Neural cell (in vitro differentiated cells): Measurements from ENCODE around the gene PIK3R1. TPM values are rescaled to one million over a fixed set of nuclear protein-coding genes. Genes with fewer than 3 reads are reported as not detected.

ENCODE experiments used
- H2AFZ ChIP-seq: fragments of 200-600, 300-800 bp; sonication (generic), shearing (Covaris generic); 2 replicates; pipeline ENCODE4 v1.6.0; 2014; ENCODE audit warnings: low read depth, mild to moderate bottlenecking, antibody characterized with exemption, low read length, moderate library complexity
- H3F3A ChIP-seq: fragments of 200-600 bp; shearing (Covaris generic); 2 replicates; pipeline ENCODE4 v1.6.1; 2016; ENCODE audit warnings: mild to moderate bottlenecking, moderate library complexity, mixed read lengths, antibody characterized with exemption, low read length; ENCODE audit not compliant: insufficient read depth, poor library complexity, severe bottlenecking
- H3K27ac ChIP-seq: fragments of 200-600, 300-800 bp; sonication (generic), shearing (Covaris generic); 2 replicates; pipeline ENCODE4 v1.5.1; 2014; ENCODE audit warnings: mild to moderate bottlenecking, low read length, moderate library complexity
- H3K27me3 ChIP-seq: fragments of 300-800, 200-600 bp; sonication (generic), shearing (Covaris generic); 2 replicates; pipeline ENCODE4 v1.6.0; 2014; ENCODE audit warnings: mild to moderate bottlenecking, low read depth, low read length, moderate library complexity; ENCODE audit not compliant: insufficient read depth
- H3K36me3 ChIP-seq: fragments of 300-800, 200-600 bp; sonication (generic), shearing (Covaris generic); 2 replicates; pipeline ENCODE4 v1.5.1; 2014; ENCODE audit warnings: mild to moderate bottlenecking, antibody characterized with exemption, low read length, moderate library complexity; ENCODE audit not compliant: insufficient read depth
- H3K4me2 ChIP-seq: fragments of 300-800, 200-600 bp; sonication (generic), shearing (Covaris generic); 2 replicates; pipeline ENCODE4 v1.6.0; 2014; ENCODE audit warnings: mild to moderate bottlenecking, low read length
- H3K4me3 ChIP-seq: fragments of 300-800, 200-600 bp; sonication (generic), shearing (Covaris generic); 2 replicates; pipeline ENCODE4 v1.5.1; 2014; ENCODE audit warnings: mild to moderate bottlenecking, low read length, moderate library complexity
- H3K79me2 ChIP-seq: fragments of 200-600 bp; shearing (Covaris generic); replicated peaks from 2 replicates; pipeline ENCODE4 v1.6.0; 2014; ENCODE audit warnings: mild to moderate bottlenecking, low read length, moderate library complexity; ENCODE audit not compliant: insufficient read depth
- H3K9ac ChIP-seq: fragments of 300-800, 200-600 bp; sonication (generic), shearing (Covaris generic); 2 replicates; pipeline ENCODE4 v1.6.1; 2016; ENCODE audit warnings: mild to moderate bottlenecking, low read length, mixed read lengths
- H3K9me2 ChIP-seq: fragments of 200-600 bp; shearing (Covaris generic); 2 replicates; pipeline ENCODE4 v1.6.1; 2016; ENCODE audit warnings: mild to moderate bottlenecking, low read length, mixed read lengths; ENCODE audit not compliant: insufficient read depth
- H3K9me3 ChIP-seq: fragments of 200-600, 300-800 bp; sonication (generic), shearing (Covaris generic); 2 replicates; pipeline ENCODE4 v1.6.1; 2016; ENCODE audit warnings: mild to moderate bottlenecking, mixed run types, low read length, moderate library complexity, mixed read lengths
- H4K20me1 ChIP-seq: fragments of 200-600 bp; shearing (Covaris generic); 2 replicates; pipeline ENCODE4 v1.6.1; 2016; ENCODE audit warnings: mild to moderate bottlenecking, mixed run types; ENCODE audit not compliant: insufficient read depth
- CTCF ChIP-seq: fragments of 450-650 bp; IDR thresholded peaks from 2 replicates; pipeline ENCODE4 v1.5.1; 2014; ENCODE audit warnings: antibody characterized with exemption, mild to moderate bottlenecking, moderate library complexity; ENCODE audit not compliant: poor library complexity, severe bottlenecking
- EP300 ChIP-seq: fragments of 450-650 bp; conservative IDR thresholded peaks from 2 replicates; pipeline ENCODE4 v1.6.1; 2014; ENCODE audit warnings: antibody characterized with exemption, mild to moderate bottlenecking, moderate library complexity; ENCODE audit not compliant: poor library complexity, severe bottlenecking
- EZH2 ChIP-seq: fragments of 200-600, 300-800 bp; shearing (Covaris generic), sonication (generic); IDR thresholded peaks from 2 replicates; pipeline ENCODE4 v1.6.1; 2014; ENCODE audit warnings: antibody characterized with exemption, low read length, borderline replicate concordance, mild to moderate bottlenecking; ENCODE audit not compliant: insufficient read depth, poor library complexity, severe bottlenecking
- MXI1 ChIP-seq: fragments of 450-650 bp; conservative IDR thresholded peaks from 2 replicates; pipeline ENCODE4 v1.6.1; 2014; ENCODE audit warnings: antibody characterized with exemption, mild to moderate bottlenecking; ENCODE audit not compliant: poor library complexity, severe bottlenecking
- POLR2AphosphoS5 ChIP-seq: IDR thresholded peaks from 2 replicates; pipeline ENCODE4 v1.6.1; 2012
- RAD21 ChIP-seq: fragments of 450-650 bp; conservative IDR thresholded peaks from 2 replicates; pipeline ENCODE4 v1.6.1; 2014; ENCODE audit warnings: antibody characterized with exemption, mild to moderate bottlenecking, moderate library complexity
- REST ChIP-seq: IDR thresholded peaks from 2 replicates; pipeline ENCODE4 v1.6.1; 2012; ENCODE audit warnings: borderline replicate concordance
- SMC3 ChIP-seq: fragments of 450-650 bp; conservative IDR thresholded peaks from 2 replicates; pipeline ENCODE4 v1.6.1; 2014; ENCODE audit warnings: antibody characterized with exemption, mild to moderate bottlenecking, moderate library complexity; ENCODE audit not compliant: poor library complexity
- TAF1 ChIP-seq: IDR thresholded peaks from 2 replicates; pipeline ENCODE4 v1.6.1; 2012; ENCODE audit warnings: low read depth
- polyA plus RNA-seq: library from polyadenylated mRNA; depleted of rRNA; stranded (reverse); fragments of >200 nt; gene quantifications from 2 replicates; pipeline ENCODE4 v1.2.3, GENCODE V29; 2014

PIK3R1 gene
- polyA plus RNA-seq, 1 donor from 2014 or later: 41.9 TPM

GRCh38 chr5:68299575-68299974 lies 84.0 kb downstream of the PIK3R1 start:
- Histone ChIP-seq H3K4me3 (no peak overlapping the region), H3K27ac (no peak overlapping the region), H3K36me3 (peaks cover 25% of the 10 kb centered on the region), H3K79me2 (no peaks in the 10 kb centered on the region), H3F3A (no peaks in the 10 kb centered on the region), H3K9me3 (no peaks in the 10 kb centered on the region), H3K4me2 (no peak overlapping the region), H2AFZ (no peak overlapping the region), H4K20me1 (no peaks in the 10 kb centered on the region), H3K9me2 (no peaks in the 10 kb centered on the region), H3K27me3 (no peaks in the 10 kb centered on the region), H3K9ac (no peak overlapping the region)
- TF ChIP-seq EP300 (no peak), SMC3 (no peak), RAD21 (no peak), MXI1 (no peak), TAF1 (no peak), REST (no peak), EZH2 (no peak), CTCF (no peak), POLR2AphosphoS5 (no peak)

GRCh38 chr5:68303038-68303738 lies 87.6 kb downstream of the PIK3R1 start:
- no peak overlapping the region for H3K4me3 ChIP-seq
- no peaks in the 10 kb centered on the region for H3F3A ChIP-seq
- no peak overlapping the region for H3K27ac ChIP-seq
- no peaks in the 10 kb centered on the region for H3K36me3 ChIP-seq
- no peak overlapping the region for H3K9ac ChIP-seq
- no peak overlapping the region for H3K4me2 ChIP-seq
- no peaks in the 10 kb centered on the region for H3K27me3 ChIP-seq
- H3K79me2 ChIP-seq: no peaks in the 10 kb centered on the region
- H2AFZ ChIP-seq: no peak overlapping the region
- H3K9me2 ChIP-seq: no peaks in the 10 kb centered on the region
- H3K9me3 ChIP-seq: no peaks in the 10 kb centered on the region
- no peaks in the 10 kb centered on the region for H4K20me1 ChIP-seq
- TF ChIP-seq EP300 (no peak), RAD21 (no peak), SMC3 (no peak), REST (no peak), CTCF (no peak), EZH2 (no peak), POLR2AphosphoS5 (no peak), MXI1 (no peak), TAF1 (no peak)
